CD4-positive, alpha-beta memory T cell (primary cell): Measurements from ENCODE around the gene GABRB2. TPM values are rescaled to one million over a fixed set of nuclear protein-coding genes. Genes with fewer than 3 reads are reported as not detected.

ENCODE experiments used
- CTCF ChIA-PET: fragments of 350-600 bp; sonication (Branson Sonifier 250); formaldehyde crosslinking; loops from one replicate; lab custom pipeline; 2021; ENCODE audit warnings: inconsistent platforms; ENCODE audit not compliant: partially characterized antibody; lab: Charles Lee
- POLR2A ChIA-PET: fragments of 350-600 bp; sonication (Branson Sonifier 250); formaldehyde crosslinking; loops from one replicate; lab custom pipeline; 2021; ENCODE audit not compliant: partially characterized antibody; lab: Charles Lee
- DNase-seq, 5 donors: peaks; one replicate each; pipeline versions ENCODE4 v3.0.0 to v3.0.0-alpha.2; 2020 to 2022; ENCODE audit warnings: mixed read lengths in 1 of 5
- H3K27ac ChIP-seq: one replicate; pipeline ENCODE4 v1.7.0; 2013; ENCODE audit warnings: low read depth, low read length
- H3K27me3 ChIP-seq: 2 replicates; pipeline ENCODE4 v1.7.0; 2013; ENCODE audit warnings: mild to moderate bottlenecking, low read length, moderate library complexity; ENCODE audit not compliant: insufficient read depth
- H3K36me3 ChIP-seq: 2 replicates; pipeline ENCODE4 v1.7.0; 2013; ENCODE audit warnings: mild to moderate bottlenecking, low read length, moderate library complexity; ENCODE audit not compliant: insufficient read depth
- H3K4me1 ChIP-seq: 2 replicates; pipeline ENCODE4 v1.7.0; 2013; ENCODE audit warnings: mild to moderate bottlenecking, low read length, moderate library complexity; ENCODE audit not compliant: insufficient read depth
- H3K4me3 ChIP-seq, 2 donors: one replicate each; pipeline ENCODE4 v1.7.0; 2013; ENCODE audit warnings: low read length in 2 of 2, mild to moderate bottlenecking in 1 of 2
- H3K9me3 ChIP-seq, 2 donors: one replicate each; pipeline ENCODE4 v1.7.0; 2013; ENCODE audit warnings: low read length in 2 of 2, control low read depth in 1 of 2; ENCODE audit not compliant: control insufficient read depth in 1 of 2
- H3K27ac Mint-ChIP-seq, 7 donors: one replicate each; pipeline ENCODE4 v1.8.0; 2020 to 2021; ENCODE audit warnings: mixed read lengths in 7 of 7, mild to moderate bottlenecking in 6 of 7, inconsistent platforms in 3 of 7, moderate library complexity in 3 of 7
- H3K27me3 Mint-ChIP-seq, 2 donors: one replicate each; pipeline ENCODE4 v1.8.0; 2020 to 2021; ENCODE audit warnings: mixed read lengths in 2 of 2
- H3K36me3 Mint-ChIP-seq, 2 donors: one replicate each; pipeline ENCODE4 v1.8.0; 2020 to 2021; ENCODE audit warnings: mixed read lengths in 2 of 2, inconsistent platforms in 1 of 2, mild to moderate bottlenecking in 1 of 2
- H3K4me1 Mint-ChIP-seq, 4 donors: one replicate each; pipeline ENCODE4 v1.8.0; 2020 to 2021; ENCODE audit warnings: mixed read lengths in 4 of 4, mild to moderate bottlenecking in 1 of 4
- H3K4me3 Mint-ChIP-seq, 8 donors: one replicate each; pipeline ENCODE4 v1.8.0; 2020 to 2021; ENCODE audit warnings: mixed read lengths in 8 of 8, mild to moderate bottlenecking in 7 of 8, moderate library complexity in 6 of 8, inconsistent platforms in 3 of 8
- H3K9me3 Mint-ChIP-seq, 8 donors: one replicate each; pipeline ENCODE4 v1.8.0; 2020 to 2021; ENCODE audit warnings: mixed read lengths in 8 of 8, mild to moderate bottlenecking in 5 of 8, inconsistent platforms in 3 of 8, moderate library complexity in 1 of 8
- intact Hi-C: fragments of 100-400 bp; cut with micrococcal nuclease; formaldehyde crosslinking; loops from one replicate; pipeline ENCODE4 v1.15.1; 2023
- polyA plus RNA-seq, 2 donors: library from polyadenylated mRNA; unstranded; fragments of 300-500 nt; fragmentation: Illumina TruSeq; gene quantifications; one replicate each; pipeline ENCODE4 v1.2.3, GENCODE V29; 2021
- total RNA-seq, 2 experiments: library from RNA; stranded (reverse); gene quantifications; one replicate each; pipeline ENCODE4 v1.2.3, GENCODE V29; 2021

GABRB2 gene
- total RNA-seq = not detected
- polyA plus RNA-seq = not detected

- Histone ChIP-seq H3K27me3 (peaks cover 16% of the 10 kb centered on the region), H3K36me3 (no peaks in the 10 kb centered on the region), H3K4me3 (no peak within 1 kb of the TSS), H3K9me3 (no peaks in the 10 kb centered on the region), H3K27ac (no peak within 1 kb of the TSS), H3K4me1 (peaks cover 4% of the 10 kb centered on the region)
- Mint-ChIP-seq H3K4me3 (peak within 1 kb of the TSS; percentile 71 to 87 (median 80)), H3K9me3 (peaks cover 0 to 15% (median 8%) of the 10 kb centered on the region in 8 donors), H3K27ac (no peak within 1 kb of the TSS), H3K27me3 (peaks cover 32 to 40% of the 10 kb centered on the region in 2 donors), H3K4me1 (peaks cover 0 to 15% (median 7%) of the 10 kb centered on the region in 4 donors), H3K36me3 (peaks cover 0 to 6% of the 10 kb centered on the region in 2 donors)
- ChIA-PET CTCF (no interaction called here), POLR2A (no interaction called here)
- peak in 2 of 5 donors; percentile 7 to 9 for DNase-seq
- intact Hi-C loops = loop anchor here (10.0 kb wide), 2 partner anchors 1112 to 1798 kb away; no protein-coding TSS in a partner anchor
Observed at GRCh38 chr5:161546470-161547301, at the start of gene GABRB2. GABRB2 (minus strand) TSS chr5:161546725; CDS start chr5:161546643, 82 bp downstream.

GRCh38 chr5:161585798-161586197 is 39.3 kb upstream of the GABRB2 start:
- Mint-ChIP-seq H3K4me3 (no peak overlapping the region), H3K4me1 (no peaks in the 10 kb centered on the region), H3K27me3 (no peaks in the 10 kb centered on the region), H3K27ac (no peak overlapping the region), H3K36me3 (no peaks in the 10 kb centered on the region), H3K9me3 (peaks cover 0 to 10% (median 2%) of the 10 kb centered on the region in 8 donors)
- intact Hi-C loops = no loop called here
- Histone ChIP-seq H3K27me3 (no peaks in the 10 kb centered on the region), H3K36me3 (no peaks in the 10 kb centered on the region), H3K9me3 (no peaks in the 10 kb centered on the region), H3K4me3 (no peak overlapping the region), H3K27ac (no peak overlapping the region), H3K4me1 (no peaks in the 10 kb centered on the region)
- ChIA-PET POLR2A (no interaction called here), CTCF (no interaction called here)
- no peak for DNase-seq

GRCh38 chr5:161580621-161581020 is 34.1 kb upstream of the GABRB2 start:
- Histone ChIP-seq H3K4me3 (no peak overlapping the region), H3K27ac (no peak overlapping the region), H3K27me3 (no peaks in the 10 kb centered on the region), H3K36me3 (no peaks in the 10 kb centered on the region), H3K4me1 (no peaks in the 10 kb centered on the region), H3K9me3 (no peaks in the 10 kb centered on the region)
- H3K4me3 Mint-ChIP-seq = no peak overlapping the region
- peaks cover 0 to 3% (median 0%) of the 10 kb centered on the region in 8 donors for H3K9me3 Mint-ChIP-seq
- ChIA-PET POLR2A (no interaction called here), CTCF (no interaction called here)
- no peaks in the 10 kb centered on the region for H3K36me3 Mint-ChIP-seq
- no peaks in the 10 kb centered on the region for H3K27me3 Mint-ChIP-seq
- intact Hi-C loops = no loop called here
- no peaks in the 10 kb centered on the region for H3K4me1 Mint-ChIP-seq
- no peak for DNase-seq
- no peak overlapping the region for H3K27ac Mint-ChIP-seq

- no peaks in the 10 kb centered on the region for H3K36me3 Mint-ChIP-seq
- H3K9me3 Mint-ChIP-seq = peaks cover 0 to 6% (median 0%) of the 10 kb centered on the region in 8 donors
- H3K4me1 Mint-ChIP-seq = no peaks in the 10 kb centered on the region
- no peak overlapping the region for H3K4me3 Mint-ChIP-seq
- intact Hi-C loops = no loop called here
- H3K27ac ChIP-seq = no peak overlapping the region
- H3K27ac Mint-ChIP-seq = no peak overlapping the region
- CTCF ChIA-PET = no interaction called here
- POLR2A ChIA-PET = no interaction called here
- no peak for DNase-seq
- H3K27me3 Mint-ChIP-seq = no peaks in the 10 kb centered on the region
- no peaks in the 10 kb centered on the region for H3K4me1 ChIP-seq
- H3K4me3 ChIP-seq = no peak overlapping the region
- H3K27me3 ChIP-seq = no peaks in the 10 kb centered on the region
- no peaks in the 10 kb centered on the region for H3K9me3 ChIP-seq
- H3K36me3 ChIP-seq = no peaks in the 10 kb centered on the region
Observed at GRCh38 chr5:161572914-161573313, 26.4 kb upstream of the GABRB2 start.

DNA sequence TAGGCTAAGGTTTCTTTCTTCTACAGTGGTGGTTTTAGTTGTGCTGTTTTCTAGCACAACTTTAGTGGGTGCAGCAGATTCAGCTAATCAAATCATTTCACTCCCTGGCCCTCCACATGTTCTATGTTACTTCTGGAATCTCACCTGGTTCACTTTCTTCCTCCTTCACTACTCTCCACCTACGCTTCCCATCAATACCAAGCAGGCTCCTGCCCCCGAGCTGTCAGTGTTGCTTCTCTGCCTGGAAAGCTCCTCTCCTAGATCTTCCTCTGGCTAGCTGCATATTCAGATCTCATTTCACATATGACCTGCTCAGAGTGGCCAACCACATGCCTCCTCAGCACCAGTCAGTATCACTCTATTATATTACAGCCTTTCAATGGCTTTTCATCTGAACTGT is 19.6 kb upstream of the GABRB2 start:
- Histone ChIP-seq H3K9me3 (no peaks in the 10 kb centered on the region), H3K36me3 (no peaks in the 10 kb centered on the region), H3K4me3 (no peak overlapping the region), H3K27me3 (no peaks in the 10 kb centered on the region), H3K27ac (no peak overlapping the region), H3K4me1 (no peaks in the 10 kb centered on the region)
- H3K4me1 Mint-ChIP-seq = peaks cover 0 to 2% (median 0%) of the 10 kb centered on the region in 4 donors
- H3K27ac Mint-ChIP-seq = peak overlapping the region in 1 of 7 donors; percentile 16
- peaks cover 0 to 17% (median under 1%) of the 10 kb centered on the region in 8 donors for H3K9me3 Mint-ChIP-seq
- H3K4me3 Mint-ChIP-seq = no peak overlapping the region
- H3K27me3 Mint-ChIP-seq = no peaks in the 10 kb centered on the region
- intact Hi-C loops = no loop called here
- H3K36me3 Mint-ChIP-seq = no peaks in the 10 kb centered on the region
- CTCF ChIA-PET = no interaction called here
- DNase-seq = no peak
- POLR2A ChIA-PET = no interaction called here

DNA sequence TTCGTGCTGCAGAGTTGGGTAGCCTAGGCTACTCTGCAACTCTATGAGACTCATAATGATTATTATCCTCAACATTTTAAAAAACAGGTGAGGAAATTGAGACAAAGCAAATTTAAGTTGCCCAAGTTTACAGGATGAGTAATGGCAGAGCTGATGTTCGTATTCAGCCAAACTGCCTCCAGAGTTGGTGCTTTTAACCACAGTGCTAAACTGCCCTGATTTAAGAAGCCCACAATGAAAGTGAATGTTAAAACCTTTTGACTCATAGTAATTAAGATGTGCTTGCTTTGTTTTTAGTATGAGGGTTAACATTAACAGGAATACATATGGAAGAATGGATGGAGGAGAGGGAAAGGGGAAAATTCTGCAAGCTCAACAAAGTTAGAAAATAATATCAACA is 15.9 kb upstream of the GABRB2 start:
- ChIA-PET CTCF (no interaction called here), POLR2A (no interaction called here)
- Histone ChIP-seq H3K4me1 (no peaks in the 10 kb centered on the region), H3K27me3 (no peaks in the 10 kb centered on the region), H3K27ac (no peak overlapping the region), H3K36me3 (no peaks in the 10 kb centered on the region), H3K4me3 (no peak overlapping the region), H3K9me3 (no peaks in the 10 kb centered on the region)
- intact Hi-C loops = no loop called here
- H3K4me1 Mint-ChIP-seq = peaks cover 0 to 2% (median 0%) of the 10 kb centered on the region in 4 donors
- H3K36me3 Mint-ChIP-seq = no peaks in the 10 kb centered on the region
- DNase-seq = no peak
- H3K27ac Mint-ChIP-seq = no peak overlapping the region
- H3K4me3 Mint-ChIP-seq = no peak overlapping the region
- H3K27me3 Mint-ChIP-seq = no peaks in the 10 kb centered on the region
- peaks cover 0 to 21% (median 0%) of the 10 kb centered on the region in 8 donors for H3K9me3 Mint-ChIP-seq

- Mint-ChIP-seq H3K9me3 (peaks cover 0 to 26% (median 11%) of the 10 kb centered on the region in 8 donors), H3K27ac (no peak overlapping the region), H3K27me3 (peaks cover 31 to 37% of the 10 kb centered on the region in 2 donors), H3K4me3 (peak overlapping the region in 4 of 8 donors; percentile 9 to 64 (median 42)), H3K4me1 (peaks cover 0 to 15% (median 7%) of the 10 kb centered on the region in 4 donors), H3K36me3 (peaks cover 0 to 6% of the 10 kb centered on the region in 2 donors)
- no peak for DNase-seq
- H3K4me3 ChIP-seq = no peak overlapping the region
- no peaks in the 10 kb centered on the region for H3K9me3 ChIP-seq
- H3K27ac ChIP-seq = no peak overlapping the region
- no peaks in the 10 kb centered on the region for H3K36me3 ChIP-seq
- intact Hi-C loops = loop anchor here (10.0 kb wide), 2 partner anchors 1114 to 1796 kb away; no protein-coding TSS in a partner anchor
- H3K27me3 ChIP-seq = peaks cover 16% of the 10 kb centered on the region
- peaks cover 4% of the 10 kb centered on the region for H3K4me1 ChIP-seq
- CTCF ChIA-PET = no interaction called here
- POLR2A ChIA-PET = no interaction called here
Observed at GRCh38 chr5:161549106-161549505, 2.6 kb upstream of the GABRB2 start.
